ENCODE measurements around the gene CLPSL2.

DNA sequence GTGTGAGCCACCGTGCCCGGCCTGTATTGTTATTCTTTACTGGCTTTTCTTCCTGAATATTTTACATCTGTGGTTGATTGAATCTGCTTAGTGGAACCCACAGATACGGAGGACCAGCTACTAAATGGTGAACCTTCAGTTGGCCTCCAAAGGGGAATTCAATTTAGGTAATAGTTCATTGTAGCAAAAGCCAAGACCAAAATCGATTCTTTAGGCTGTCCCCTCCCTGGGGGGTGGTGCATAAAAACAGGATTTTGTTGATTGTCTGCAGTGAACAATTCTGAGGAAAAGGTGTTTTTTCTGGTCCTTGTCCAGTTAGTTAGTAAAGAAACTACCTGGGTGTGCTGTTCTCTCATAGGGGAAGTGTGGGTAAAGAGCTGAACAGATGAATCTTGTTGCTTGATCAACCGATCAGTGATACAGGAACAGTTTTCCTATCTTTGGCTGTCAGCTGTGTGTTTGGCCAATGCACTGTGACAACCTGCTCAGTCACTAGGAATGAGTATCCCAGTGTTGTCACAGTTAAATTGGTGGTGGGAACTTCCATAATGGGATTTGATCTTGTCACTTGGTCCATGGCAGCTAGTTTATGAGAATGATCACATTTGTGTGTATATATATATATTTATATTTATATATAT, 48.3 kb downstream of the CLPSL2 start:
- TF ChIP-seq, protein P1, sequence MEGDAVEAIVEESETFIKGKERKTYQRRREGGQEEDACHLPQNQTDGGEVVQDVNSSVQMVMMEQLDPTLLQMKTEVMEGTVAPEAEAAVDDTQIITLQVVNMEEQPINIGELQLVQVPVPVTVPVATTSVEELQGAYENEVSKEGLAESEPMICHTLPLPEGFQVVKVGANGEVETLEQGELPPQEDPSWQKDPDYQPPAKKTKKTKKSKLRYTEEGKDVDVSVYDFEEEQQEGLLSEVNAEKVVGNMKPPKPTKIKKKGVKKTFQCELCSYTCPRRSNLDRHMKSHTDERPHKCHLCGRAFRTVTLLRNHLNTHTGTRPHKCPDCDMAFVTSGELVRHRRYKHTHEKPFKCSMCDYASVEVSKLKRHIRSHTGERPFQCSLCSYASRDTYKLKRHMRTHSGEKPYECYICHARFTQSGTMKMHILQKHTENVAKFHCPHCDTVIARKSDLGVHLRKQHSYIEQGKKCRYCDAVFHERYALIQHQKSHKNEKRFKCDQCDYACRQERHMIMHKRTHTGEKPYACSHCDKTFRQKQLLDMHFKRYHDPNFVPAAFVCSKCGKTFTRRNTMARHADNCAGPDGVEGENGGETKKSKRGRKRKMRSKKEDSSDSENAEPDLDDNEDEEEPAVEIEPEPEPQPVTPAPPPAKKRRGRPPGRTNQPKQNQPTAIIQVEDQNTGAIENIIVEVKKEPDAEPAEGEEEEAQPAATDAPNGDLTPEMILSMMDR (IDR thresholded peaks at IDR 0.05; ENCODE audit: insufficient read depth, low read length), result no peak
- no peak for TF ChIP-seq POLR2AphosphoS5 (IDR thresholded peaks at IDR 0.05; ENCODE audit: low read depth)
- no peak for TF ChIP-seq GABPA (IDR thresholded peaks at IDR 0.05; ENCODE audit: low read depth)
- TF ChIP-seq, protein P2, sequence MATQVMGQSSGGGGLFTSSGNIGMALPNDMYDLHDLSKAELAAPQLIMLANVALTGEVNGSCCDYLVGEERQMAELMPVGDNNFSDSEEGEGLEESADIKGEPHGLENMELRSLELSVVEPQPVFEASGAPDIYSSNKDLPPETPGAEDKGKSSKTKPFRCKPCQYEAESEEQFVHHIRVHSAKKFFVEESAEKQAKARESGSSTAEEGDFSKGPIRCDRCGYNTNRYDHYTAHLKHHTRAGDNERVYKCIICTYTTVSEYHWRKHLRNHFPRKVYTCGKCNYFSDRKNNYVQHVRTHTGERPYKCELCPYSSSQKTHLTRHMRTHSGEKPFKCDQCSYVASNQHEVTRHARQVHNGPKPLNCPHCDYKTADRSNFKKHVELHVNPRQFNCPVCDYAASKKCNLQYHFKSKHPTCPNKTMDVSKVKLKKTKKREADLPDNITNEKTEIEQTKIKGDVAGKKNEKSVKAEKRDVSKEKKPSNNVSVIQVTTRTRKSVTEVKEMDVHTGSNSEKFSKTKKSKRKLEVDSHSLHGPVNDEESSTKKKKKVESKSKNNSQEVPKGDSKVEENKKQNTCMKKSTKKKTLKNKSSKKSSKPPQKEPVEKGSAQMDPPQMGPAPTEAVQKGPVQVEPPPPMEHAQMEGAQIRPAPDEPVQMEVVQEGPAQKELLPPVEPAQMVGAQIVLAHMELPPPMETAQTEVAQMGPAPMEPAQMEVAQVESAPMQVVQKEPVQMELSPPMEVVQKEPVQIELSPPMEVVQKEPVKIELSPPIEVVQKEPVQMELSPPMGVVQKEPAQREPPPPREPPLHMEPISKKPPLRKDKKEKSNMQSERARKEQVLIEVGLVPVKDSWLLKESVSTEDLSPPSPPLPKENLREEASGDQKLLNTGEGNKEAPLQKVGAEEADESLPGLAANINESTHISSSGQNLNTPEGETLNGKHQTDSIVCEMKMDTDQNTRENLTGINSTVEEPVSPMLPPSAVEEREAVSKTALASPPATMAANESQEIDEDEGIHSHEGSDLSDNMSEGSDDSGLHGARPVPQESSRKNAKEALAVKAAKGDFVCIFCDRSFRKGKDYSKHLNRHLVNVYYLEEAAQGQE (IDR thresholded peaks at IDR 0.05; ENCODE audit: insufficient replicate concordance, low read depth), result no peak
- no peak for TF ChIP-seq SPI1 (IDR thresholded peaks at IDR 0.05; ENCODE audit: borderline replicate concordance, low read depth)

All from HL-60 (cell line).